ENCODE data around the gene AKNA. TPM values are rescaled to one million over a fixed set of nuclear protein-coding genes. Genes with fewer than 3 reads are reported as not detected.

Gene AKNA
- total RNA-seq, 1 donor from 2014 or later, result 31.4 TPM

- no peak for DNase-seq (ENCODE audit: extremely low read depth, low read depth, low spot score)
Measured at GRCh38 chr9:114308361-114308950, 79.3 kb downstream of the AKNA start.

GRCh38 chr9:114307899-114308267 is 79.9 kb downstream of the AKNA start:
- no peak for DNase-seq (ENCODE audit: extremely low read depth, low read depth, low spot score)

- no peak for DNase-seq (ENCODE audit: extremely low read depth, low read depth, low spot score)
Measured at GRCh38 chr9:114304416-114305188, 83.2 kb downstream of the AKNA start.

DNA sequence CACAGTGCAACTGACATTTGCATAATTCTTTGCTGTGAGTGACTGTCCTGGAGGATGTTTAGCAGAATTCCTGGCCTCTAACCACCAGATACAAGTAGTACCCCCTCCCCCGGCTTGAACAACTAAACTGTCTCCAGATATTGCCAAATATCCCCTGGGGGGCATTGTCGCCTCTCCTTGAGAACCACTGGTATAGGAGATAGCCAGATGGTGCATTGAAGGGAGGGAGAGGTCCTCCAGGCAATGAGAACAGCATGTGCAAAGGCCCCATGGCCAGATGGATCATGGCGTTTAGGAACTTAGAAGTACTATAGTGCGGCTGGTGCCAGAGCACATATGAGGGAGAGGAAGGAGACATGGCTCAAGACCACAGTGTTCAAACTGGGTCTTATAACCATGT is 83.8 kb downstream of the AKNA start:
- DNase-seq (ENCODE audit: extremely low read depth, low read depth, low spot score), result no peak

- no peak for DNase-seq (ENCODE audit: extremely low read depth, low read depth, low spot score)
Measured at GRCh38 chr9:114303571-114303970, 84.2 kb downstream of the AKNA start.

GRCh38 chr9:114302727-114303126 is 85.1 kb downstream of the AKNA start:
- no peak for DNase-seq (ENCODE audit: extremely low read depth, low read depth, low spot score)

DNA sequence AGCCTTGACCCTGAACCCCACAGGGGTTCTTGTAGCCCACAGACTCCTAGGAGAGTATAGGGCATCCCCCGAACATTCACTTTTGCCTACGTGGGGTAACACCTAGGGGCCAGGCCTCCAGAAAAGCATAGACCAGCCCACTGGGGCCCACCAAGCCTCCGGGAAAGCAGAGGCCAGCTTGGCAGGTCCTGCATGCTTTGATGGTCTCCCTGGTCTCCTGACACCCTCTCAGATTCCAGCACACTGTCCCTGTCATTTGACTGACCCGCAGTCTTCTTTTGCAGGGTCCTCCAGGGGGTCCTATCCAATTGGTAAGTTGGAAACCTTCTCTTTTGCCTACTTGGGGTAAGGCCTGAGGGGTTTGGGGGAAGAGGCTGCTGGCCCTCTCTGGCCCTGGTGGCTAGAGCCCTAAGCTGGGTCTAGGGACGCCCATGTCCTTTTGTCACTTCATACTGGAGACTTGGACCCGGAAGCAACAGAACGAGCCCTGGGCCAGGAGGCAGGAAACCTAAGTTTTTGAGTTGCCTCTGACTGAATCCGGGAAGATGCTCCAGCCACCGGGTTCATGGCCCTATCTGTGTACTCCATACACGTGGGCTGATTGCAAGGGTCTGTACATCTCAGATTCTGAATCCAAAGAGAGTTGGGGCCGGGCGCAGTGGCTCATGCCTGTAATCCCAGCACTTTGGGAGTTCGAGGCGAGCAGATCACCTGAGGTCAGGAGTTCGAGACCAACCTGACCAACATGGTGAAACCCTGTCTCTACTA is 85.8 kb downstream of the AKNA start:
- no peak for DNase-seq (ENCODE audit: extremely low read depth, low read depth, low spot score)

DNA sequence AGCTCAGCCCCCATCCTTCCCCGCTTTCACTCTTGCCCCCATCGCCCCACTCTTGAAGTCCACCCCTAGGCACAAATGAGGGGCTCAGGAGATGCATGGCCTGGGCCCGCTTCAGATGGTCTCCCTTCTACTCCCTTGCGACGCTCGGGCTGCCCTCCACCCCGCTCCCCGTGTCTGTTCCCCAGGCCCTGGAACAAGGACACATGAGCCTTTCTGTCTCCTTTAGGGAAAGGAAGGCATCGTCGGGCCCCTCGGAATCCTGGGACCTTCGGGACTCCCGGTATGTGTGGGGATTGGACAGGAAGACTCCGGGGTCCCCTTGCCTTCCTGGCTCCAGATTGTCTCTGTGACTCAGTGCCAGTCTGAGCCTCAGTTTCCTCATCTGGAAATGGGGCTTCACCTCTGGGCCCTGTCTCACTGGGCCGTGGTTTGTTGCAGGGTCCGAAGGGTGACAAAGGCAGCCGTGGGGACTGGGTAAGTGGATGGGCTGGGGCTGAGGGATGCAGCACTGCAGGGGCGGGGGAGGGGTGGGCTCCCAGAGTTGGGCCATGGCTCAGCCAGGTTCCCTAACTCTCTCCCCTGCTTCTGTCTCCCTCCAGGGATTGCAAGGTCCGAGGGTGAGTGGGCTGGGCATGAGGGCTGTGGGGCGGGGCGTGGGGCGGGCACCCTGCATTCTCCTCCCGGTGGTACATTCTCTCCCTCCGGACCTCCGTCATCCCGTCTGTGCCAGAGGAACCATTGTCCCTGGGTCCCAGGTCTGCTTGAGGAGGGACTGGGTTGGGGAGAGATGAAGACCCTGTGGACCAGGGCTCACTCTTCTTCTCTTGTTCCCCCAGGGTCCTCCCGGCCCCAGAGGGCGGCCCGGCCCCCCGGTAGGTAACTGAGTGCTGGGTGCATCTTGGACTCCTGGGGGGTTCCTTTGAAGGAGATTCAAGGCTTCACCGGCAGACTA is 86.7 kb downstream of the AKNA start:
- DNase-seq (ENCODE audit: extremely low read depth, low read depth, low spot score), result no peak

DNA sequence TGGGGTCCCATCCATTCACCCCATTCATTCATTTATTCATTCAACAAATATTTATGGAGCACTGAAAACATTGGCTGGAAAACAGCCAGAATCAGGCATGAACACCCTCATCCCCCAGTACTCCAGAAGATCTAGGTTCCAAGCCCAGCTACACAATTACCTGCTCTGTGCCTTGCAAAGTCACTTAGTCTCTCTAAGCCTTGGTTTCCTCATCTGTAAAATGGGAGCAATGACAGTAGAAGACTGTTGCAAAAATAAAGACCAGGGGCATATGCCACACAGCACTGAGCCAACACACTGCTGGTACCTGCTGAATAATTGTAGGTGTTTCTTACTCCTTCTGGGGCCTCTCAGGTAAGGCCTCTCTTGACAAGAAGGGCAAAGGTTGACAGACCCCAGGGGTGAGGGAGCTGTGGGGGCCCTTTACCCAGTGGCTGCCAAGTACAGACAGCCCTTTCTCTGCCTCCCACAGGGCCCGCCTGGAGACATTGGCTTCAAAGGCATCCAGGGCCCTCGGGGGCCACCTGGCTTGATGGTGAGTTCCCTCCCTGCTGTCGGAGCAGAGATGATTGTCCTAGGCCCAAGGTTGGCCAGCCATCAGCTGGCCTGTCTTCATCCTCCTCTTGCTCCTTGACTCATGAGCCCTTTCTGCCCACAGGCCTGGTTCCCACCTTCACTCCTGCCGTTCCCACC is 87.5 kb downstream of the AKNA start:
- DNase-seq (ENCODE audit: extremely low read depth, low read depth, low spot score), result no peak

DNA sequence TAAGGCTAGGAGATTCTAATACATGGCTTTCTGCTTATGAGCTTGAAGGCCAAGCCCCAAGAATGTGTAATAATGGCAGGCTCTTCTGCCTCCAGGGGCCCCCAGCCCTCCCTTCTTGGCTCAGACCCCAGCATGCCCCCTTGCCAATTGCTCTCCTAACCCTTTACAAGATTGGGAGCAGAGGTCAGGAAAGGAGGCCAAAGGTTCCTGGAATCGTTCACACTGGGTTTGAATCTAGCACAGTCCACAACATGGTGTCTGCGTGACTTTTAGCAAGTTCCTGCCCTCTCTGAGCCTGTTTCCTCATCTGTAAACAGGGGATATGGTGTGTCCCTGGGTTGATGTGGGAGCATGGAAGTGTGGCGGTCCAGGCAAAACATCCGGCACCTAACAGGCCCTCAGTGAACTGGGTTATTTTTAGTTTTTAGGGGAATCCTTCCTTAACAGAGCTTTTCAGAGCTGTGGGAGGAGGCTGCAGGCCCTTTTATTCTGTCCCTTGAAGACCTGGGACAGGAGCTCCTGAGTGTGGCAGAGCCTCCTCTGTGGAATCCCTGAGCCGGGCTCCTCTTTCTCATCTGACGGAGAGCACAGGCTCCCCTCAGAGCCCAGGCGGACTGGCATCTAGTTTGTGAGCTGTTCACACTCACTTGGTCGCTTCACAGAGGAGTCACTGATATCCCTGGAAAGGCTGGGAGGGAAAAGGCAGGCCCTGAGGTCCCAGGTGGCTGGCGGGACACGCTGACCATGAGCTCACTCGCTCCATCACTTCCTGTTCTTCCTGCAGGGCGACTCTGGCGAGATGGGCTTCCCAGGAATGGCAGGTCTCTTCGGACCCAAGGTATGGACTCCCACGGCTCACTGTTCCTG is 88.3 kb downstream of the AKNA start:
- no peak for DNase-seq (ENCODE audit: extremely low read depth, low read depth, low spot score)

GRCh38 chr9:114296338-114296737 is 91.4 kb downstream of the AKNA start:
- DNase-seq (ENCODE audit: extremely low read depth, low read depth, low spot score), result no peak

GRCh38 chr9:114294664-114295063 is 93.1 kb downstream of the AKNA start:
- DNase-seq (ENCODE audit: extremely low read depth, low read depth, low spot score), result no peak

DNA sequence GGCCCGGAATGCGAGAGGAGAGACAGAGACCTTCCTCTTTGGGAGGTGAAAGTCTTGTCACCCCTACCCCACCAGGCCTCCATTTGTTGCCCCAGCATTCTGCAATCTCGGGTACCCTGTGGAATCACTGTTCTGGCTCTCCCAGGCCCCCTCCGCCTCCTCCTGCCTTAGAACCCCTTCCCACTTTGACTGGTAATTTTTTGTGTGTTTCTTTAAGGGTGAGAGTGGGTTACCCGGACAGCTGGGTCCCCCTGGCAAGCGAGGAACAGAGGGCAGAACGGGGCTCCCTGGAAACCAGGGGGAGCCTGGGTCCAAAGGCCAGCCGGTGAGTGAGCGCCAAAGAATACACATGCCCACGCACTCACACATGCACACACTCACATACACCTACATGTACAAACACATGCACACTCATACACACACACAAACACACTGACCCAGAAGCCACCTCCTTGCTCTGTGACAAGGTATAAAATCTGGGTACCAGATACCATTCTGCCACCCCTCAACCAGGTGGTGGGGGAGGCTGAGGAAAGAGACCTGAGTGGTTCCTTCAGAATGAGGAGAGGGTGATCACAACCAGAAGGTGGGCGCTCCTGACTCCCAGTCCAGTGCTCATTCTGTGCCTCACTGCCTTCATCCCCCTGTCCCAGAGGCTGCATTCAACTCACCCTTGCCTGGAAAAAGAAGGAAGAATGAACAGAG is 95.7 kb downstream of the AKNA start:
- no peak for DNase-seq (ENCODE audit: extremely low read depth, low read depth, low spot score)

GRCh38 chr9:114291064-114291474 is 96.7 kb downstream of the AKNA start:
- no peak for DNase-seq (ENCODE audit: extremely low read depth, low read depth, low spot score)

GRCh38 chr9:114290561-114290986 is 97.2 kb downstream of the AKNA start:
- DNase-seq (ENCODE audit: extremely low read depth, low read depth, low spot score), result no peak

DNA sequence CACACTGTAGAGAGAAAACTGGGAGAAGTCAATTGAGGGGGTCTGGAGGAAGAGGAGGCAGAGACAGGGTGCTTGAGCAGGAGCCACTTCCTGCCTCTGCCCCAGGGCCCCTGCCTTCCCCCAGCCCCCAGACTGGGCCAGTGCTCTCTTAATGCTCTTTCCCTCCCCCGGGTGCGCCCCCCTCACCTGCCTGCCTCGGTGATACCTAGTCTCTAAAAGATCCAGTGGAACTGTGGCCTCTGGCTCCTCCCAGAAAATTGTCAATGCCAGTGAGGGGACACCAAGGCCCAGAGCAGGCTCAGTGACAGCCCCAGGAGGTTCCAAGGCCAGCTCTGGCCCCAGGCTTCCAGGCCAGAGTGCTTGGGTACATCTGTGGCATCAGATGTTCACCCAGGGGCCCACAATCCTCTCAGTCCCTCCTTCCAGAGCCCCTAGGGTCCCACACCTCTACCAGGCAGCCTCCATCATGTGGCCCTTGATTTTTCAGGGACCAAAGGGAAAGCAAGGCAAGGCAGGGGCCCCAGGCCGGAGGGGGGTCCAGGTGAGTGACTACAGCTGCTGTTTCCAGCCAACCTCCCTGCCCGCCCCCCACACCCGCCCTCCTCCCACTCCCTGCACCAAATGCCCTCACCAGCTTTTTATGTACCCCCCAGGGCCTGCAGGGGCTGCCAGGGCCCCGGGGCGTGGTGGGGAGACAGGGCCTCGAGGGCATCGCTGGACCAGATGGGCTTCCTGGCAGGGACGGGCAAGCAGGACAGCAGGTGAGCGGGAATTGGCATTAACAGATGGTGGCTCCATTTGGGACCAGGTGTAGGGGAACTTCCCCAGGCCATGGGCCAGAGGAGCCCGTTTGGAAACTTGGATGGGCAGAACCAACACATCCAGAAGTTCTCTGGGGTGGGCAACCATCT is 98.0 kb downstream of the AKNA start:
- DNase-seq (ENCODE audit: extremely low read depth, low read depth, low spot score), result no peak

GRCh38 chr9:114289106-114289505 is 98.7 kb downstream of the AKNA start:
- no peak for DNase-seq (ENCODE audit: extremely low read depth, low read depth, low spot score)
